GM18502 (cell line): ENCODE results near the gene TBX4.

Experiments
- ATAC-seq: cut with Tn5 transposase; IDR thresholded peaks from one replicate; pipeline ENCODE4 v1.9.1; 2021; ENCODE audit warnings: mild to moderate bottlenecking; ENCODE audit not compliant: unreplicated experiment, poor library complexity

Gene TBX4

DNA sequence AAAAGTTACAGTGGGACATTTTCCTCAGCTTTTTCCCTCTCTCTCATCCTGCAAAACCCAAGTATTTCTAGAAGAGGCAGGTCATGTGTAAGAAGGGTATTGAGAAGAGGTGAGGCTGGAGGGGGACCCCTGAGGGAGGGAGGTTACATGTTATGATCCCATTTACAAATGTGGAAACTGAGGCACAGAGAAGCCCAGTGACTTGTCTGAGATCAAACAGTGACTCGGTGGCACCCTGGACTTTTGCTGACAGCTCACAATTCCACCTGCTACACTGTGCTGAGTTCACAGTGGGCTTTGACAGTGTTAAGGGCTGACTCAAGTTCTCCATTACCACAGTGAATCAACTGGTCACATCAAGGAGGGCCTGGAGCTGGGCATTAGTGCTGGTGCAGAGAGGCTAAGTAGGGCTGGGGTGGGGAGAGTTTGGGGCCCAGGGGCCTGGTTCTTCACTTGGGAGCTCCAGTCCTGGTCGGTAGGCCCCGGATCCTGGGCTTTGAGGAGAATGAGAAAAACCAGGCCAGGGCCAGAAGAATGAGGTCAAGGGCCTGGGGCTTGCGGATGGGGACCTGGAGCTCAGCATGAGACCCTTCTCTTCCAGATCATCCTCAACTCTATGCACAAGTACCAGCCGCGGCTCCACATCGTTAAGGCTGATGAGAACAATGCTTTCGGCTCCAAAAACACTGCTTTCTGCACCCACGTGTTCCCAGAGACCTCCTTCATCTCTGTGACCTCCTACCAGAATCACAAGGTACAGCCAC lies 26.0 kb downstream of the TBX4 start:
- no peak for ATAC-seq

DNA sequence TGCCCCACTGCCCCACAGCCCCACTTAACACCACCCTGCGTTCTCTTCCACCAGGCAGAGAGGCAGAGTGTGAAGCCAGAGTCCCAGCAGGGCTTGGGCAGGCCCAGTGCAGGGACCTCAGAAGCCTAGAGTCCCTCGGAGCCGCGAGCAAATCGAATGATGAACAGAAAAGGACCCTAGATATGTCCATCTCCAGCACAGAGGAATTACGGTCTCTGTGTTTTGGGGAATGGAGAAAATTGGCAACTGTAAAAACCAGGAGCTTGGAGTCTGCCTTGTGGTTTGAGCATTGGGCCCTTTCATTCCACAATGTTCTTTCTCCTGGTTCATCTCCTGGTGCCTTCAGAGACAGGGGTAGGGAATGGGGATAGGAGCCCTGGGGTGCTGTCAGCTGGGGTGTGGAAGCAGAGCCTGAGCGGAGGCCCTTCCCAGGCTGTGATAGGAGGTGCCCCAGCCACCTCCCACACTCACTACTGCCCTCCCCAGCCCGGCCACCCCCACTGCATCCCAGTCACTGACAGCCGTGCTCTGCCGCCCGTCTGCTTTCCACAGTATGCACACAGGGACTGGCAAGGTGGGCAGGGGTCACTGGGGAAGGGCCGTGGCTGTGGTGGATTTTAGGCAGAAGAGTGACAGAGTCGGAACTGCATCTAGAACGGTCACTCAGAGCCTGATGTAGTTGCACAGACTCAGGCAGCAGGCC lies 26.7 kb downstream of the TBX4 start:
- no peak for ATAC-seq

DNA sequence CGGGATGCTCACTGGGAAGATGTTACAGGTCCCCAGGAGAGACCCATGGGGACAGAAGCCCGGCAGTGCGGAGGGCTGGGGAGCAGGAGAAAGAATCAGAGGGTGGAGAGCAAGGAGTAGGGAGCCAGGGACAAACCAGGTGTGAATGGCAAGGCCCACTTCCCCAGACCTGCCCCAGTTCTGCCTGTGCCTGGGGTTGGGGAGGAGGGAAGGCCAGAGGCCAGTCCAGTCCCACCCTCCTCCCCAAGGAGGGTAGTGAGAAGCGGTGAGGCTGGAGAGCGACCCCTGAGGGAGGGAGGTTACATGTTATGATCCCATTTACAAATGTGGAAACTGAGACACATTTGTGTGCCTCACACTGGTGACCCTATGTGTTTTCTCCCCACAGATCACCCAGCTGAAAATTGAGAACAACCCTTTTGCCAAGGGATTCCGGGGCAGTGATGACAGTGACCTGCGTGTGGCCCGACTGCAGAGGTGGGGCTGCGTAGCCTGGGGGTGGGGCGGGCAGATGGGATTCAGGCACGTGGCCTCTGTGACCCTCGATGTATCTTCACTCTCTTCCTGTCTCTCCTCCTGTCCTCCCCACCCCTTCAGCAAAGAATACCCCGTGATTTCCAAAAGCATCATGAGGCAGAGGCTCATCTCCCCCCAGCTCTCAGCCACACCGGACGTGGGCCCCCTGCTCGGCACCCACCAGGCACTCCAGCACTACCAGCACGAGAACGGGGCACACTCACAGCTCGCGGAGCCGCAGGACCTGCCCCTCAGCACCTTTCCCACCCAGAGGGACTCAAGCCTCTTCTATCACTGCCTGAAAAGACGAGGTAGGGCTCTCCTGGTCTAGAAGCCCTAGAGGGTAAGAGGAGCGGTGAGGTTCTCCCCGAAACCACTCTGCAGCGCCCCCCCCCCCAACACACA lies 27.5 kb downstream of the TBX4 start:
- no peak for ATAC-seq

DNA sequence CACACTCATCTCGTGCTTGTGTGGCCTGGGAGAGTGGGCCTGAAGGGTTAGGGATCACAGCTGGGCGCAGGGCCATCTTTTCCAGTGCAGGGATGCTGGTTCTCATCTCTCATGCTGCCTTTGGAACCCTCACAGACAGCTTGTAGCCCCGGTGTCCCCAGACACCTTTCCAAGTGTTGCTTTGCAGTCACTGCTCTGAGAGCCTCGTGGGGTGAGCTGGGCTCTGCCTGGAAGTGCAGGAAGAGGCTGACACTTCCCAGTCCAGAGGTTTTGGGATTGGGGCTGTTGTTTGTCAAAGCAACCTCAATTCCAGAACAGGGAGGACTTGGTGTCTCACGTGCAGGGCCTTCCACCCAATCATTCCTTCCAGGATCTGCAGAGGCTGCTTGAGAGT lies 28.2 kb downstream of the TBX4 start:
- no peak for ATAC-seq

DNA sequence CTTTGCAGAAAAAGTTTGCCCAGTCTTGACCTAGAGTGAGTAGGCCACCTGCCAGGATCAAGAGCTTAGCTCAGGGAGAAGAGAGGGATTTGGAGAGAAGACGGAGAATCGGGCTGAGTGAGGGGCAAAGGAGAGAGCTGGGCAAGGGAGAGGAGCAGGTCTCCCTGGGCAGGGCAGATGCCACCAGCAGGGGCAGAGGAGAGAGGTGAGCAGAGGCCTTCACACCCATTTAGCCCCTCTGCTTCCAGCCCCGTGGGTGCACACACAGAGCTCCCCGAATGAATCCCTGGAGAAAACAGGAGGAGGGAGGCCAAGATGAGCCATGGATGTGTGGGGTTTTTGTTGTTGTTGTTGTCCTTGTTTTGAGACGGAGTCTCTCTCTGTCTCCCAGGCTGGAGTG lies 29.2 kb downstream of the TBX4 start:
- no peak for ATAC-seq

DNA sequence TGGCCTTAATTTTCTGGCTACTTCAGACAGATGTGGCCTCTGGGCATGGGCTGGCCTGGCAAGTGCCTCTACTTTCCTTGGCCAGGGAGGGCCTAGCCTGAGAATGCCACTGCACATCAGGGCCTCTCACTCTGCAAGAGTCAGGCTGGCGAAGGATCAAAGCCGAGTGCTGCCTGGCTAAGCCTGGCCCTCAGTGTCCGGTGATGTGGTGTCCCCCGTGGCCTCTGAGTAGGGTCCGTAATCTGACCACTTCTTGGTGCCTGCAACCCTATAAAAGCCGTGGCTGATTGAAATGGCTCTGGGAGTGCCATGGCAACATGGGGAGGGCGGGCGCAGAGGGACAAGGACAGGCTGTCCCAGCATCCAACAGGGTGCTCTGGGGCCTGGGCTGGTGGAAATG lies 30.2 kb downstream of the TBX4 start:
- no peak for ATAC-seq

DNA sequence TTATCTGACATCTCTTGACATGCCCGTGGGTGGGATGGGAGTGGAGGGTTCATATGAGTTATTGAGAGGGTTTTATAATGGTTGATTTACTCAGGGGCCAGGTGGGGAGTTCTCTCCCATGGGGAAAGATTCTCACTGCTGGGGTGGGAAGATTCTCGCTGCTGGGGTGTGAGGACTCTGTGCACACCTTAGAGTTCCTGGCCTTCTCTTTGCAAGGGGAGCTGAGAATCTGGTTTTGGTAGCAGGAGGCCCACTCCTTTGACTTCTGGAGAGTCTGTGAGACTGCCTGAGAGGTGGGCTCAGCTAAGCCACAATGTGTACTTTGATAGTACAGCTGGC lies 31.5 kb downstream of the TBX4 start:
- ATAC-seq = no peak

DNA sequence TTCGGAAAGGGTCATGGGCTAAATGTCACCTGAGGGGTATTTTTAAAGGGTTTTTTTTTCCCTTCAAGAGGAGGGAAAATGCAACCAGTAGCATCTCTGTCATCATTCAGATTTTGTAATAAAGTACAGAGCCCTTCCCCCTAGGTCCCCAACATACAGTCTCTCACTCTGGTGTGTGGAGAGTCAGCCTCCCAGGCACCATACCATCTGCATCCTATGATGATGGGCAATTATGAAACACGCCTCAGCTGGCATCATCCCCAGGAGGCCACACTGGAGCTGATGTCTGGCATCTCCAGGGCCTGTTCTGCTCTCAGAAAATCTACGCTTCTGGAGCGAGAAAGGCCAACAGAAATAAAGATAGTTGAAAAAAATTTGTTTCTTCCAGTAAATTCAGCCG lies 32.0 kb downstream of the TBX4 start:
- no peak for ATAC-seq

DNA sequence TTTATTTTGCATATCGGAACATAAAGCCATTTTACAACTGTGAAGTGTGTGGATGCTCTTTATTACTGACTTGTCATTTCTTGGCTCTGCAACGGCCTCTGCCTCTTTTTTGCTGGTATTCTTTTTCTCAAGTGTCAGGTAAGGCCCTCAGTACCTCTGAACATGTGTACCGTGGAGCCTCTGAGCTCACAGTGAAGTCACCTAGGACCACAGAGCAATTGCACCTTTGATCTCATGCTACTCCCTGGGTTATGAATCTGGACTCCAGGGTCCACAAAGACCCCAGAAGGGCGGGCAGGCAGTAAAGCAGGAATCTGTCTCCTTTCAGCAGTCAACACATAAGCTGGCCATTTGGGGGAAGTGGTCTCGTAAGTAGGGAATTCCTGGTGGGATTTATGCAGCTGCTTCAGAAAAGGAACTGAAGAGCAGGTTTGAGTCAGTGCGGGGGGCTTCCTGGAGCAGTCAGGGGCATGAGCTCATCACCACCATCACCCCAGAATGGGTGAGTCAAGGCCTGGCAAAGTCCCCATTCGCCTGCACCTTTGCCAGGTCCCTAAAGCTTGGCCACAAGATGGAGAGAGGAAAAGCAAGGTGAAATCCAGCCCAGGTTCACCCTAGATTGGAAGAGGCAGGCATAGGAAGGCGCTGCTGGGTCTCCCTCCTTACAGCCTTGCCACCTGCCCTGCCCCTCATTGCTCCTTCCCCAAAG lies 33.0 kb downstream of the TBX4 start:
- no peak for ATAC-seq

DNA sequence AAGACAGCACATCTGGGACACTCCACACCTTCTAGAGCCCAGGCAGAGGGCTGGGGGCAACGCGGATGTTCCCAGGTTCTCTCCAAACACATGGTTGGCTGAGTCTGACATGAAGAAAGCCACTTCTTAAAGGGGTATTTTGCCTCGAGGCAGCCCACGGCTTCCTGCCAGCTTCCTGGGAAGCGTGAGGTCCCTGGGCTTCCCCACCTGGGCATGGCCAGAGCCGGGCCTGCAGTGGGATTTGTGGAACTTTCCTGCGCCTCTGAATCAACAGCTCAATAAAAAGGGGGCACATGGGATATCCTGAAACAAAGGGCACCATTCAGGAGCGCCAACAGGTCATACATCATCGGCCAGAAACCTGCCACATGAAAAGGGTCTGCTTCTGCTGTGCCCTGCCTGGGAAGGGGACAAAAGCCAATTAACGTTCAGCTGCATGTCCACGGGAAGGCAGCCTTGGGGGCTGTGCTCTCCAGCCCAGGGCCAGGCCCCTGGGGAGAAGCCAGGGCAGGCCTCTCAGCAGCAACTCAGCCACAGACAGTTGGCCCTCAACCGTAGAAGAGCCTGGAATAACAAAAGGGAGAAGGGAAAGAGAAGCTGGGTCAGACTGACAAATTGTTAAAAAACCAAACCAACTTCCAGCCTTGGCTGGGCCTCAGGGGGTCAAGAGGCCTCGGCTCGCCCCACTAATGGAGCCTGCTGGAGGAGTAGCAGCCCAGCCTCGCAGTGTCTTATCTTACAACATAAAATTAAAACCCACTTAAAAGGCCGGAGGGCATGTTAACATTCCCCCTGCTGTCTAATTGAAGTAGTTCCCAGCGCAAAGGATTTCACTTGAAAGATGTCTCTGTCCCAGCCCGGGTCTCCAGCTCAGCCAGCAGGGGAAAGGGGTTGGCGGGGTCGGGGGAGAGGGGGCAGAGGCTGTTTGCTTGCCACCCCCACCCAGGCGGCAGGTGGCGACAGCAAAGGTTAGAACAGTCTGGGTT lies 34.2 kb downstream of the TBX4 start:
- no peak for ATAC-seq

DNA sequence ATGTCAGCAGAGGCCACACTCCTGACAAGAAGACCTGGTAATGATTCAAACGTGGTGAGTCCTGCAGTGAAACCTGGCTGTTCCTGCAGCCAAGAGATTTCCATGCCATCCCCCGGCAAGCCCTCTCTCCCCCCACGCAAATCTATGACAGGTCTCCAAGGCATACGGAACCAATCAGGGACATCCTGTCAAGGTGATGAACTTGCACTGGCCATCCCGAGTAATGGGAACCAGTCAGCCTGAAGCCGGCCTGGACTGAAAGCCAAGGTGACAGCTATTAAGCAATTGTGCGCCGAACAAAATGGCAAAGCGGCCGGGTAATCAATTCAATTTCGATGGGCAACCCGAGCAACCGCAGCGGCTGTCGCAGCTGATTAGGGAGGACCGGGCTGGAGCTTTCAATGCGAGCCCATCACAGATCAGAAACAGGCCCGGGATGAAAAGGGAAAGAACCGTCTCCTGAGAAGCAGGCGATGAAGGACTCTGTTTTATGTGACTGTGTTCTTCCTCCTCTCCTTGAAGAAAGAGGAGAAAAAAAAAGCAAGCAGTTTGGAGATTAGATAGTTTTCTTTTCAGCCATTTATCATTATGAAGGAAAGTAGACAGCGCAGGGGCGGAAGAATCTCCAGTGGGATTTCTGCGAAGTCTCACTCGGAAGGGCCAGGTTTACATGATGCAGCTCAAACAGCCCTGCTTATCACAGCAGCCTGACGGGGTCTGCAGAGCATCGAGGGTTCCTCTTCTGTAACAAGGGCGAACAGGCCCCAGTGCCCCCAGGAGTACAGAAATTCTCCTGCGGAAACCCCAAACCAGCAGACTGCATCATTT lies 35.2 kb downstream of the TBX4 start:
- ATAC-seq = no peak

DNA sequence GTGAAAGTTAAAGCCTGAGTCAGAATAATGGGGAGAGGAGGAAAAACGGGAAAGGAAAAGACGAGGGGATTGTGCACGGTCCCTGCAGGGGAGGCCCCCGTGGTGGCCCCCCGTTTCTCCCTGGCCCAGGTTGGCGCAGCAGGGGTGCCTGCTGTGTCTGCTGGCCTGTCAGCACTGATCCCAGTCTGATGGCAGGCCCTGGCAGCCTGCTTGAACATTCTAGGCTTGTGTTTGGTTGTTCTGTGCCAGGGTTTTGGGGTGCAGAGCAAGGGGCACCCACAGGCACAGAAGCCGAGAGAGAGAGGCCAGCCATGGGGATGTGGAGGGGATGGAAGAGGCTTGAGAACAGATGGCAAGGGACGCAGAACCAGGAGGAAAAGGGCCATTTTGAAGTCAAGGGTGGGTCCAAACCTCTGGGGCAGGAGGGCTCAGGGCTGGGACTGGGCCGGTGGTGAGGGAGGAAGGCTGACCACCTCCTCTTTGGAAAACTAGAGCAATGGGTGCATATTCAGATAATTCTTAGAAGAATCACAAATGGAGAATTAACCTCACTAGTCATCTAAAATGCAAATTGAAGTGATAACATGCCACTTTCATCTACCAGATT lies 35.9 kb downstream of the TBX4 start:
- ATAC-seq = no peak

DNA sequence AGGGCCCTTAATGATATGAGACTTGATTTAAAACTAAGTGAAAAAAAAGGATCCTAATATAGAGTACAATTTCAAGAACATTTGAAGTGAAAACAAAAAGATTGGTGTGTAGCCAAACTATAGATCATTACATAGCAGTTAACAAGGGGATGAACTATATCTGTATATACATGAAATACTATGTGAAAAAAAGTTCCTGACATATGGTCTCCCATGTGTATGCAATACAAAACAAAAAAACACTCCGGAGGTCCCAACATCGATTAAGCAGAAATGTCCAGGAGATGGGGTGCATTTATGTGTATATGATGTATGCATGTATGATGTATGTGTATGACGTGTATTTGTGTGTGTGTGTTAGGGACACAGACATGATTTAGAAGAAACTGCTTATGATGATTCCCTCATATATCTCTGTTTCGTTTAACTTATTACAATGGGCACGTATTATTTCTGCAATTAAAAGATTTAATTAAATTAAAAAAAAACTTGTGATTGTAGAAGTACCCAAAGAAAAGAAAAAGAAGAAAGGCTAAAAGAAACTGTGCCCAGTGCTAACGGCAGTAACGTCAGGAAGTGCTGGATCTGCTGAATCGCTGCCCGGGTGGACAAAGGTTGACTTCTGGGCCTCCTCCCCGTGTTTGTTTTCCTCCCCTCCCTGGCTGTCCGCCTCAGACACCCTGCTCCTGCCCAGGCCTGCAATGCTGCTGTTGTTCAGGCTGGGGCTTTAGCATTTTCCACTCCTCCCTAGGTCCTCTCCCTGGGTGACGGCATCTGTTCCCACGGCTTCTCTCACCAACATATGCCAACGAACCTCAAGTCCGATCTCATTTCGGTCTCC lies 36.9 kb downstream of the TBX4 start:
- ATAC-seq = no peak

DNA sequence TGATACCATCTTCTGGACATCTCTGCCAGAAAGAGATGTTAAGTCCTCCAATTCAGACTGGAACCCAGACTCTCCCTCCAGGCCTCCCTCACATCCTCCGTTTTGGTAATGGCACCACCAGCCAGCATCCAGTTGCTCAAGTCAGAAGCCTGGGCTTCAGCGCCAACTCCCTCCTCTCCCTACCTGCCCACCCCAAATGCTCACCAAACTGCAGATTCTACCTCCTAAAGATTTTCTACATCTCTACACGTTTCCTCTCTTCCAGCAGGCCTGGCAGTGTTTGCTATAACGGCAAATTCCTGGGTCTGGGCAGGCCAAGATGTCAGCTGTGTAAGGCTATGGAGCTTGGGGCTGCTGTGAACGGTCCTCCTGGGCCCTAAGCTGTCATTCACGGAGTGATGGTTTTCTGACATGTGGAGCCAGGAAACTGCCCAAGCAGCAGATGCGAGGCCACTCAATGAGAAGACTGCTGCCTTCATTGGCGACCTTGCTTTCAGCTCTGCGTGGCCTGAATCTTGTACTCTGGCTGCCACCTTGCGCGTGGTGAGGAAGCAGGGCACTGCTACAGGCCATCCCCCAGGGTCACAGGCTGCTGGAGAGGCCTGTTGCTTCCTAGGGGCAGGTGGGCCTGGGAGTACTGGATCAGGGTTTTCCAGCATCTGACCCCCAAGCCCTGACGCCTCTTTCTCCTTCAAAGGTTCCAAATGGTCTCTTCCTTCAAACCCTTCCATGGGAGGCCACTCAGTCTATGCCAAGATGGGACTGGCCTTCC lies 37.7 kb downstream of the TBX4 start:
- no peak for ATAC-seq

DNA sequence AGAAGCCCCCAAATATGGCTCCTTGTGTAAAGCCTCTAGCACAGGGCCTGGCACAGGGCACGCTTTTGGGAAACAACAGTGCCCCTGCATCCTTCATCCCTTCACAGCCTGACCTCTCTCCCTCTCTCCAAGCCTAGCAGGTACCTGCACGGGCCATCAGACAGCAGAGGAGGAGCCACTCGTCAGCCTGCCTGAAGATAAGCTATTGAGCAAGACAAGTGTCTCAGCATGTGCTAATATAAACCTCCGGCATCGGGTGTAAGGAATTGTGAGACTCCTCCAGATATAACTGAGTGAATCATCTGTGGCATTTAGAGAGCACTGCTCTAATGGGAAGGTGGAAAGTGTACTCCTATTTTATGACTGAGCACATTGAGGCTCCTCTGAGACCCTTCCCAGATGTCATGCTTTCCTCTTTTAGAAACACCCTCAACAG lies 38.3 kb downstream of the TBX4 start:
- no peak for ATAC-seq

DNA sequence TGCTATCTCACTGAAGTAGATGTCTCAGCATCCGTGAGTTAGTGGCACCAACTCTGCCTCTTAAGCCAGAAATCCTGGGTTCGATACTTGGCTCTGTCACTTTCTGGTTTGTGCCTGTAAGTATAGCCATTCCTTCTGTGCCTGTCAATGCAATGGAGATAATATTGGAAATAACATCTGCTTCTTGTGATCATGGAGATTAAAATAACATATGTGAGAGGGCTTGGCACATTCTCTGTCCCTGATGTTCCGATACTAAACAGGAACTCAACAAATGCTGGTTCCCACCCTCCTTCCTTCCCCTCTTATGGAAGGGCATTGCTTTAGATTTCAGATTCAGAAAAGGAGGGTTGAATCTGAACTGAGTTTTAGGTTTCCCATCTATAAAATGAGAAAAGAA lies 39.8 kb downstream of the TBX4 start:
- no peak for ATAC-seq
